GM12878 (cell line): ENCODE measurements around the gene ZNF420. TPM values are rescaled to one million over a fixed set of nuclear protein-coding genes. Genes with fewer than 3 reads are reported as not detected.
"Not testable (repeated sequence)": the region's sequence is repeated elsewhere in the genome, so short reads cannot be mapped to it uniquely, and the experiment has no call there.

ENCODE experiments used
- ATAC-seq: fragments of 200-7000 bp; cut with Tn5 transposase; 3 replicates; pipeline ENCODE4 v1.9.1; 2020; ENCODE audit warnings: mild to moderate bottlenecking, moderate library complexity
- BruUV-seq: library from RNA; stranded (reverse); fragments of 400-500 nt; replicated peaks from 2 replicates; lab custom pipeline; 2021; lab: Mats Ljungman, UMichigan
- CTCF ChIA-PET: fragments of 300-600 bp; sonication (Branson Sonifier 250); formaldehyde crosslinking; extraction: SDS; loops from one replicate; lab custom pipeline; 2021; ENCODE audit warnings: inconsistent platforms; lab: Yijun Ruan, JAX
- POLR2A ChIA-PET: fragments of 350-600 bp; formaldehyde crosslinking; extraction: SDS; loops from one replicate; lab custom pipeline; 2021; ENCODE audit warnings: inconsistent platforms; lab: Charles Lee
- RAD21 ChIA-PET: fragments of 300-600 bp; sonication (Branson Sonifier 250); formaldehyde crosslinking; loops from one replicate; lab custom pipeline; 2023; ENCODE audit warnings: antibody characterized with exemption; ENCODE audit not compliant: unreplicated experiment; lab: Charles Lee
- SMC1A ChIA-PET: fragments of 300-600 bp; sonication (Branson Sonifier 250); formaldehyde crosslinking; loops from one replicate; lab custom pipeline; 2023; ENCODE audit not compliant: unreplicated experiment, uncharacterized antibody; lab: Charles Lee
- DNase-seq: peaks from one replicate; pipeline ENCODE4 v3.0.0-alpha.2; 2011; ENCODE audit warnings: low read depth, low spot score
- FAIRE-seq: peaks from 3 replicates; lab custom pipeline; 2011; peaks lifted over from hg19 to GRCh38; lab: Jason Lieb, UNC
- H2AFZ ChIP-seq: 2 replicates; pipeline ENCODE4 v1.6.0; 2011; ENCODE audit warnings: low read depth, low read length, control low read depth; ENCODE audit not compliant: control insufficient read depth
- H3K27ac ChIP-seq: 2 replicates; pipeline ENCODE4 v1.5.1; 2011; ENCODE audit warnings: control low read depth; ENCODE audit not compliant: control insufficient read depth, insufficient read depth
- H3K27me3 ChIP-seq, 2 experiments: replicated peaks in 1 of 2; 2 replicates each; pipeline versions ENCODE4 v1.6.0 to v1.6.1; 2011; ENCODE audit warnings: low read length in 1 of 2; ENCODE audit not compliant: control insufficient read depth in 2 of 2, insufficient read depth in 2 of 2
- H3K36me3 ChIP-seq, 2 experiments: 2 replicates each; pipeline ENCODE4 v1.5.1; 2011; ENCODE audit warnings: low read length in 1 of 2; ENCODE audit not compliant: control insufficient read depth in 2 of 2, insufficient read depth in 2 of 2
- H3K4me1 ChIP-seq: 2 replicates; pipeline ENCODE4 v1.6.1; 2011; ENCODE audit warnings: mild to moderate bottlenecking, low read length, moderate library complexity, mixed read lengths; ENCODE audit not compliant: control insufficient read depth, insufficient read depth
- H3K4me2 ChIP-seq: 2 replicates; pipeline ENCODE4 v1.6.0; 2011; ENCODE audit warnings: control low read depth; ENCODE audit not compliant: control insufficient read depth, insufficient read depth
- H3K4me3 ChIP-seq: fragments of 200-600 bp; sonication (generic); 2 replicates; pipeline ENCODE4 v1.5.1; 2016
- H3K79me2 ChIP-seq: 2 replicates; pipeline ENCODE4 v1.6.0; 2011; ENCODE audit warnings: low read length; ENCODE audit not compliant: control insufficient read depth, insufficient read depth
- H3K9ac ChIP-seq: 2 replicates; pipeline ENCODE4 v1.8.0; 2011; ENCODE audit warnings: low read length, control low read depth, mixed read lengths; ENCODE audit not compliant: control insufficient read depth, insufficient read depth
- H3K9me3 ChIP-seq: replicated peaks from 3 replicates; pipeline ENCODE4 v1.5.1; 2011; ENCODE audit warnings: mild to moderate bottlenecking, low read length; ENCODE audit not compliant: control insufficient read depth, insufficient read depth
- H4K20me1 ChIP-seq: 2 replicates; pipeline ENCODE4 v1.6.0; 2011; ENCODE audit not compliant: control insufficient read depth, insufficient read depth
- FOXK2 ChIP-seq: fragments of 450-650 bp; IDR thresholded peaks from 2 replicates; pipeline ENCODE4 v1.6.1; 2017; ENCODE audit warnings: mild to moderate bottlenecking, moderate library complexity
- NFYA ChIP-seq: IDR thresholded peaks from 2 replicates; pipeline ENCODE4 v1.6.1; 2011; ENCODE audit warnings: low read depth, mild to moderate bottlenecking, low read length, improper control_type of control experiment, borderline replicate concordance
- POLR2A ChIP-seq: IDR thresholded peaks from 2 replicates; pipeline ENCODE4 v1.6.1; 2011; ENCODE audit warnings: low read depth, mild to moderate bottlenecking, low read length
- PRDM15 ChIP-seq: fragments of 450-650 bp; formaldehyde crosslinking; IDR thresholded peaks from 2 replicates; pipeline ENCODE4 v1.4.0; 2020; ENCODE audit warnings: mild to moderate bottlenecking, moderate library complexity
- STAT1 ChIP-seq: fragments of 450-650 bp; conservative IDR thresholded peaks from 2 replicates; pipeline ENCODE4 v1.6.1; 2014; ENCODE audit warnings: antibody characterized with exemption, mild to moderate bottlenecking
- ZNF24 ChIP-seq: fragments of 450-650 bp; IDR thresholded peaks from 2 replicates; pipeline ENCODE4 v1.6.1; 2017; ENCODE audit warnings: antibody characterized with exemption, mild to moderate bottlenecking
- WGBS: methylation state at CpG from one replicate; pipeline ENCODE4 v1.1.6; 2016; ENCODE audit warnings: low lambda C conversion rate; ENCODE audit not compliant: insufficient replicate concordance, insufficient coverage; ENCODE audit errors: missing lambda C conversion rate; 5-methylcytosine and 5-hydroxymethylcytosine counted together
- in situ Hi-C: fragments of 300-500 bp; cut with MboI; formaldehyde crosslinking; loops from 9 replicates; pipeline ENCODE4 v1.14.3; 2018; ENCODE audit warnings: mixed read lengths
- intact Hi-C: fragments of 100-400 bp; cut with micrococcal nuclease; formaldehyde crosslinking; loops from one replicate; pipeline ENCODE4 v1.14.2; 2022; ENCODE audit not compliant: unreplicated experiment
- polyA plus RNA-seq, 11 experiments: library from polyadenylated mRNA; depleted of rRNA in 4 of 11; unstranded in 6 of 11; stranded (reverse) in 5 of 11; fragments of >200 nt; fragmentation: Nextera tagmentation in 4 of 11; fragmentation: Illumina TruSeq in 1 of 11; extraction: Ambion mirVana in 4 of 11; extraction: Trizol in 1 of 11; gene quantifications; 1 replicate in 1 of 11; 2 replicates in 10 of 11; pipeline versions ENCODE4 v1.2.1 to v1.2.3, GENCODE V29; 2011 to 2016; ENCODE audit warnings: inconsistent platforms in 2 of 11, missing spikeins in 2 of 11, low read depth in 1 of 11
- total RNA-seq, 4 experiments: library from RNA; depleted of rRNA in 3 of 4; stranded (reverse); fragments of >200 nt in 3 of 4; fragmentation: Illumina TruSeq in 1 of 4; extraction: Trizol in 1 of 4; gene quantifications; 2 replicates each; pipeline versions ENCODE4 v1.2.1 to v1.2.3, GENCODE V29; 2013 to 2021

Gene ZNF420
- total and polyA plus RNA-seq, 10 of the 15 experiments (the other 5 are each of a cell fraction or from before 2014, with no cell fraction given), result 4.5 to 11.4 (median 7.1) TPM

DNA sequence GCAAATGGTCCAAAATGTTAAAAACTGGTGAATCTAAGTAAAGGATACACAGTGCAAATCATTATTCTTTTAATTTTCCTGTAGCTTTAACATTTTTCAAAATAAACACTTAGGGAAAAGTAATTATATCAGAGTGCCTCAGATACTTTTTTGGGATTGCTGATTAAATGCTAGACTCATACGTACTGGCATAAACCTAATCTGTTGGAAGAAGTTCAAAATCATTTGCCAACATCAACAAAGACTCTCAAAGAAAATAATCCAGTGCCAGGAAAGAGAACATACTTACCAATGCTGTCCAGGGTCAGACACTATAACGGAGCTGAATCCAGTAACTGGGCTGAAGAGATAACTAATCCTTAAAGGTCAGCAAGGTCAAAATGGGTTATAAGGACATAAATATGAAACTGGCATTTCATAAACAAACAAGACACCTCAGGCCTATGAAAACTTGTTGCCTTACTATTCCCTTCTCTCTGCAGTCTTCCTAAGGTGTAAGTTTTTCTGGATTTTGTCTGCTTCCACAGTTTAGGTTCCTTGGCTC is 3.3 kb upstream of the ZNF420 start (continued):
- TF ChIP-seq PRDM15 (CRISPR knock-in tag) (no peak), STAT1 (no peak), FOXK2 (no peak), ZNF24 (no peak), POLR2A (no peak), NFYA (no peak)

GRCh38 chr19:37076524-37076923 is 1.7 kb upstream of the ZNF420 start:
- 98% methylated on average over 4 of the region's 4 CpGs for WGBS
- H3K36me3 ChIP-seq, in situ Hi-C loops, CTCF ChIA-PET, RAD21 ChIA-PET, FAIRE-seq, BruUV-seq, H3K4me3 ChIP-seq, H3K27ac ChIP-seq, H2AFZ ChIP-seq, POLR2A ChIA-PET, SMC1A ChIA-PET, H3K4me1 ChIP-seq, H3K9me3 ChIP-seq, H3K4me2 ChIP-seq, ATAC-seq, DNase-seq, H3K27me3 ChIP-seq, H4K20me1 ChIP-seq, H3K9ac ChIP-seq: not testable (repeated sequence)
- peaks cover 12% of the 10 kb centered on the region for H3K79me2 ChIP-seq
- intact Hi-C loops, result loop anchor here (5.0 kb wide), 2 partner anchors 96 to 141 kb away; partner anchors contain the start of genes ZNF383 and ZNF585A
